Prostate gland (tissue), 2 donors: Measurements from ENCODE around the gene FAM89B. TPM values are rescaled to one million over a fixed set of nuclear protein-coding genes. Genes with fewer than 3 reads are reported as not detected.

ENCODE experiments used
- DNase-seq: peaks from one replicate; pipeline ENCODE4 v3.0.0-alpha.2; 2019; ENCODE audit warnings: low spot score
- H3K27ac ChIP-seq, 2 donors: fragments of 200-600 bp; sonication (generic); 2 replicates each; pipeline ENCODE4 v1.5.1; 2017 to 2019
- H3K27me3 ChIP-seq: fragments of 200-600 bp; sonication (generic); replicated peaks from 2 replicates; pipeline ENCODE4 v1.5.1; 2019; ENCODE audit not compliant: insufficient read depth
- H3K36me3 ChIP-seq, 2 donors: fragments of 200-600 bp; sonication (generic); 1 replicate in 1 of 2; 2 replicates in 1 of 2; pipeline versions ENCODE4 v1.5.1 to v1.8.1; 2017 to 2019
- H3K4me1 ChIP-seq: fragments of 200-600 bp; sonication (generic); replicated peaks from 2 replicates; pipeline ENCODE4 v1.5.1; 2019
- H3K4me3 ChIP-seq, 2 donors: fragments of 200-600 bp; sonication (generic); 2 replicates each; pipeline ENCODE4 v1.5.1; 2017 to 2019
- H3K9me3 ChIP-seq: fragments of 200-600 bp; sonication (generic); 2 replicates; pipeline ENCODE4 v1.5.1; 2017
- POLR2A ChIP-seq: fragments of 450-650 bp; IDR thresholded peaks from one replicate; pipeline ENCODE4 v1.6.1; 2016; ENCODE audit warnings: antibody characterized with exemption, mild to moderate bottlenecking
- POLR2AphosphoS5 ChIP-seq: sonication (generic); formaldehyde crosslinking; IDR thresholded peaks from one replicate; pipeline ENCODE4 v1.6.1; 2017; ENCODE audit warnings: antibody characterized with exemption
- WGBS: methylation state at CpG from one replicate; pipeline ENCODE4 v1.1.5; 2018; 5-methylcytosine and 5-hydroxymethylcytosine counted together
- intact Hi-C: fragments of 100-400 bp; cut with DNase I; formaldehyde crosslinking; loops from one replicate; pipeline ENCODE4 v1.14.2; 2022
- total RNA-seq, 2 donors: library from RNA; depleted of rRNA; stranded (reverse); fragments of >200 nt; gene quantifications; one replicate each; pipeline ENCODE4 v1.1.0, GENCODE V29; 2016
- TF ChIP-seq, protein P1 (sequence below), 4 experiments: fragments of 200-600 bp in 2 of 4; fragments of 450-650 bp in 2 of 4; sonication (generic) in 2 of 4; IDR thresholded peaks; 1 replicate in 3 of 4; 2 replicates in 1 of 4; pipeline ENCODE4 v1.5.1; 2016 to 2019; ENCODE audit warnings: antibody characterized with exemption in 4 of 4, mild to moderate bottlenecking in 2 of 4, moderate library complexity in 2 of 4

The FAM89B gene
- total RNA-seq, 2 donors from 2014 or later, result 68.6 to 92.6 TPM

DNA sequence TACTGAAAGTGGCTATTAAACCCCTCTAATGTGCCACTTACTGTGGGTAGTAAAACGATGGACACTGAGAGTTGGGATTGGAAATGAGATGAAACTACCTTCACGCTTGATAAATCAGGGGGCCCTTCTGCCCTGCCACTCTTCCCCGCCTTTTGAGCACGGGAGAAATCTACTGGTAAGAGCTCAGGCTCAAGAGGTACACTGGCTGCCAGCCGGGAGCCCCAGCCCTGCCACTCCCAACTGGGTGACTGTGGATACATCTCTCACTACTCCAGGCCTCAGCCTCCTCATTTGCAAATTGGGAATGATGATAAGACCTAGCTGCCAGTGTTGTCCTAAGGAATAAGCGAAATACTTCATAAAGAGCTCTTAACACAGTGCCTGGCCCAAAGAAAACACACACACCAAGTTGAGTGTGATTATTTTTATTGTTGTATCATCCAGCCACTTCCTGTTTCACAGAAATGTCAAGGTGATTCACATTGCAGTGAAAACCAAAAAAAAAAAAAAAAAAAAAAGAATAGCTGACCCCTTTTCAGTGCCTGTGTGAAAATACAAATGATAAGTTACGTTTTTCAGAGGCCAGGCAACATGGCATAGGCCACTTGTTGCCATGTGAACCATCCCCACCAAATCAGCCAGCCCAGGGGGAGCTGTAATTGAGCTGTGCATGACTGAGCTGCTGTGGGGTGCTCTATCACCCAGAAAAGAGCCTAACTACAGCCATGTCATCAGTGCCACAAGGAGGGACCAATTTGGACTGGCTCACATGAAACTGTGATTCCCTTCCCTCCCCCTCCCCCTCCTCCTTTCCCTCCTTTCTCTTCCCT lies 6.5 kb upstream of the FAM89B start:
- Histone ChIP-seq H3K4me1 (peaks cover 18% of the 10 kb centered on the region), H3K4me3 (no peak overlapping the region), H3K9me3 (no peaks in the 10 kb centered on the region), H3K27me3 (no peaks in the 10 kb centered on the region), H3K36me3 (no peaks in the 10 kb centered on the region), H3K27ac (no peak overlapping the region)
- DNase-seq, result no peak
- TF ChIP-seq, protein P1, sequence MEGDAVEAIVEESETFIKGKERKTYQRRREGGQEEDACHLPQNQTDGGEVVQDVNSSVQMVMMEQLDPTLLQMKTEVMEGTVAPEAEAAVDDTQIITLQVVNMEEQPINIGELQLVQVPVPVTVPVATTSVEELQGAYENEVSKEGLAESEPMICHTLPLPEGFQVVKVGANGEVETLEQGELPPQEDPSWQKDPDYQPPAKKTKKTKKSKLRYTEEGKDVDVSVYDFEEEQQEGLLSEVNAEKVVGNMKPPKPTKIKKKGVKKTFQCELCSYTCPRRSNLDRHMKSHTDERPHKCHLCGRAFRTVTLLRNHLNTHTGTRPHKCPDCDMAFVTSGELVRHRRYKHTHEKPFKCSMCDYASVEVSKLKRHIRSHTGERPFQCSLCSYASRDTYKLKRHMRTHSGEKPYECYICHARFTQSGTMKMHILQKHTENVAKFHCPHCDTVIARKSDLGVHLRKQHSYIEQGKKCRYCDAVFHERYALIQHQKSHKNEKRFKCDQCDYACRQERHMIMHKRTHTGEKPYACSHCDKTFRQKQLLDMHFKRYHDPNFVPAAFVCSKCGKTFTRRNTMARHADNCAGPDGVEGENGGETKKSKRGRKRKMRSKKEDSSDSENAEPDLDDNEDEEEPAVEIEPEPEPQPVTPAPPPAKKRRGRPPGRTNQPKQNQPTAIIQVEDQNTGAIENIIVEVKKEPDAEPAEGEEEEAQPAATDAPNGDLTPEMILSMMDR (IDR thresholded peaks at IDR 0.05), result no peak
- TF ChIP-seq POLR2A (no peak), POLR2AphosphoS5 (no peak)
- intact Hi-C loops, result no loop called here
- WGBS, result 68% methylated on average over 7 of the region's 7 CpGs

DNA sequence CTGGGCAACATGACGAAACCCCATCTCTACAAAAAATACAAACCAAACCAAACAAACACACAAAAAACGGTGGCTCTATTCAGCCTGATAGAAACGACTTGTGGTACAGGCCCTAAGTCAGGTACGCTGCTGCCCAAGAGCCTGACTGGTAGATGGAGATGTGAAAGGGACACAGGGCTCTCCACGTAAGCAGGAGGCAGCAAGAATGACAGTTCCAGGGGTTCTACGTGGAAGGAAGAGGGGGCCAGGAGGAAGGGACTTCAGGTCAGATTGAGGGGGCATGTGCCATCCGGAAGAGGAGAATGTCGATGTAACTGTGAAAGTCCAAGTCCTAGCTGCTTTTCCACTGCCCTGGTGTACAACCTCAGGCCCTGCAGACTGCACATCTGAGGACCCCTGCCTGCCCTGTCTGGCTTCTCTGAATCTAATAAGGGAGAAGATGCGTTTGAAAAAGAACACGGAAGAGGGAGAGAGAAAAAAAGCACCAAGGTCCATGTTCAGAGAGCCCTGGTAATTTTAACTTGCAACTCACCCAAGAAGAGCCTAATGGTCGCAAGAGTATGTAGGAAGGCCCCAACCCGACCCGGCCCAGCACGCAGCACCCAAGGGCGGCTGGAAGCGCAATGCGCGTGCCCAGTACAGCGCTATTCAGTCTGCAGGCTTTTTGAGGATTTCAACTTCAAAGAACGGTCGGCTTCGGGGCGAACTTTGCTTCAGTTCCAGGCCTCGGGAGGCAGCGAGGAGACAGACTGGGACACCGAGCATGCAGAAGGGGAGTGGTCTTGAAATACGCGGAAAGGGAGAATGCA lies 3.0 kb upstream of the FAM89B start:
- no peak for DNase-seq
- intact Hi-C loops, result no loop called here
- 5% methylated on average over 28 of the region's 28 CpGs for WGBS
- peak overlapping the region; percentile 96 for H3K27ac ChIP-seq
- H3K36me3 ChIP-seq, result no peaks in the 10 kb centered on the region
- H3K4me1 ChIP-seq, result peaks cover 37% of the 10 kb centered on the region
- H3K9me3 ChIP-seq, result no peaks in the 10 kb centered on the region
- H3K4me3 ChIP-seq, result peak overlapping the region; percentile 68 to 69
- H3K27me3 ChIP-seq, result no peaks in the 10 kb centered on the region
- TF ChIP-seq, protein P1 (IDR thresholded peaks at IDR 0.05), result no peak
- TF ChIP-seq POLR2A, result no peak

DNA sequence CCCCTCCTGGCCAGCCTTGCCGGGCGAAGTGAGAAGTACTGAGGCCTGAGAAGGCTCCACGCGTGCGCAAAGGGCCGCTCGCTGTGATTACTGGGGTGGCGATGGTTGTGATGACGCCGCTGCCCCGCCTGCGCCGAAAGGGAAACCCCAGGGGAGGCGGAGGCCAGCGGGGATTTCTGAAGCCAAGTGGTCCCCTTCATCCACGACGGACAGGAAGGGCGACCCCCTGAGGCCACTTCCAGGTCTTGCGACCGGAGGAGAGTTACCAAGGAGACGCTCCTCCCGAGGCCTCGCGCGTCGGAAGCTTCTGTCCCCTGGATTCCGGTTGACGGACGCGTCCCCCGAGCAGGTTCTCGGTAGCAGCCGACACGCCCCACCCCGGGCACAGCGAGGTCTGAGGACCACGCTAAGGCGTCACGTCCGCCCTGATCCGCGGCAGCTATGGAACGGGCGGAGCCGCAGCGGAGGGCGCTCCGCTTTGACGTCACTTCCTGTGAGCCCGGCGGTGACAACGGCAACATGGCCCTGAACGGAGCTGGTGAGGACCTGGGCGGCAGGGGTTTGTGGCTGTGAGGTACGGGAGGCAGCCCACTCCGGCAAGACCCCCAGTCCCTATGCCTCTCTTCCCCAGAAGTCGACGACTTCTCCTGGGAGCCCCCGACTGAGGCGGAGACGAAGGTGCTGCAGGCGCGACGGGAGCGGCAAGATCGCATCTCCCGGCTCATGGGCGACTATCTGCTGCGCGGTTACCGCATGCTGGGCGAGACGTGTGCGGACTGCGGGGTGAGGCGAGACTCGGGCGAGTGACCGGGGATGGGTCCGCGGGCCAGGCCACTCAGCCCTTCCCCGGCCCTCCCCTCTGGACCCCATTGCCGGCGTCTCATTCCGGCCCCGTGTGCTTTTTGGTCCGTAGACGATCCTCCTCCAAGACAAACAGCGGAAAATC lies 2.1 kb upstream of the FAM89B start, which contains the start of gene ZNRD2:
Gene ZNRD2 (plus strand): TSS at position 505 of the 946 bp plus-strand sequence. CDS start 15 bp downstream, at position 520.
- peaks cover 37% of the 10 kb centered on the region for H3K4me1 ChIP-seq
- intact Hi-C loops, result loop anchor here (2.0 kb wide), 1 partner anchor 29 kb away; no protein-coding TSS in a partner anchor
- TF ChIP-seq POLR2A (peak; percentile 72), POLR2AphosphoS5 (peak; percentile 99)
- TF ChIP-seq, protein P1 (IDR thresholded peaks at IDR 0.05), result peak in 3 of 4 experiments; percentile 43 to 75 (median 59)

DNA sequence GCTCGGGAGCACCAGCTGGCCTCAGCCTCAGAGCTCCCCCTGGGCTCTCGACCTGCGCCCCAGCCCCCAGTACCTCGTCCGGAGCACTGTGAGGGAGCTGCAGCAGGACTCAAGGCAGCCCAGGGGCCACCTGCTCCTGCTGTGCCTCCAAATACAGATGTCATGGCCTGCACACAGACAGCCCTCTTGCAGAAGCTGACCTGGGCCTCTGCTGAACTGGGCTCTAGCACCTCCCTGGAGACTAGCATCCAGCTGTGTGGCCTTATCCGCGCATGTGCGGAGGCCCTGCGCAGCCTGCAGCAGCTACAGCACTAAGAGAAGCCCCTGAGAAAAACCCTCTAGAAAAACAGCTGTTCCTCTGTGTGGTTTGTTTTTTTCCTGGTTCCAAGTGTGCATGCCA lies 918 bp upstream of the FAM89B start:
- Histone ChIP-seq H3K36me3 (no peaks in the 10 kb centered on the region), H3K27me3 (no peaks in the 10 kb centered on the region), H3K27ac (peak overlapping the region; percentile 96), H3K4me3 (peak overlapping the region in 1 of 2 donors; percentile 78), H3K9me3 (no peaks in the 10 kb centered on the region), H3K4me1 (peaks cover 40% of the 10 kb centered on the region)
- intact Hi-C loops, result loop anchor here (2.0 kb wide), 1 partner anchor 31 kb away; no protein-coding TSS in a partner anchor
- 83% methylated on average over 9 of the region's 9 CpGs for WGBS
- no peak for DNase-seq
- TF ChIP-seq, protein P1 (IDR thresholded peaks at IDR 0.05), result no peak
- TF ChIP-seq POLR2A (no peak), POLR2AphosphoS5 (no peak)

More for the DNA sequence above, 2.1 kb upstream of the FAM89B start, which contains the start of gene ZNRD2:
- Histone ChIP-seq H3K27ac (peak within 1 kb of the TSS; percentile 96), H3K27me3 (no peaks in the 10 kb centered on the region), H3K4me3 (peak within 1 kb of the TSS; percentile 68 to 69), H3K9me3 (no peaks in the 10 kb centered on the region), H3K36me3 (no peaks in the 10 kb centered on the region)
- WGBS, result under 1% methylated on average over 89 of the region's 89 CpGs
- peak; percentile 97 for DNase-seq
